ENCODE measurements around the gene UQCRC2. TPM values are rescaled to one million over a fixed set of nuclear protein-coding genes. Genes with fewer than 3 reads are reported as not detected.

Gene UQCRC2
- total RNA-seq, 4 donors from 2014 or later: 95.1 to 110 (median 110) TPM

DNA sequence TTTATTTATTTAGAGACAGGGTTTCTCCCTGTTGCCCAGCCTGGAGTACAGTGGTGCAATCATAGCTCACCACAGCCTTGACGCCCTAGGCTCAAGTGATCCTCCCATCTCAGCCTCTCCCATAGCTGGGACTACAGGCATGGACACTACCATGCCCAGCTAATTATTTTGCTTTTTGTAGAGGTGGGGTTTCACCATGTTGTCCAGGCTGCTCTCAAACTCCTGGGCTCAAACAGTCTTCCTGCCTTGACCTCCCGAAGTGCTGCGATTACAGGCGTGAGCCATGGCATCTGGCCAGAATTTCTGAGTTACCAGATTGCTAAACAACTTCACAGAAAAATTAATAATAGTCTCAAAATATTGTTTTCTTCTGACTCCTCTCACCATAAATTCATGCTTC lies 76.5 kb downstream of the UQCRC2 start:
- 80 to 81% methylated on average over 4 of the region's 4 CpGs for WGBS, 2 donors
- Histone ChIP-seq H3K9me3 (no peaks in the 10 kb centered on the region), H3K27me3 (no peaks in the 10 kb centered on the region), H3K36me3 (peaks cover 0 to 16% (median 0%) of the 10 kb centered on the region in 3 donors), H3K4me1 (peaks cover 0 to 47% (median 18%) of the 10 kb centered on the region in 4 donors), H3K4me3 (no peak overlapping the region), H3K27ac (no peak overlapping the region)
- no peak for DNase-seq (ENCODE audit: low spot score in 2 of 2)
- TF ChIP-seq POLR2A (IDR thresholded peaks at IDR 0.05) (no peak), EP300 (IDR thresholded peaks at IDR 0.05) (no peak)
- TF ChIP-seq, protein P1, sequence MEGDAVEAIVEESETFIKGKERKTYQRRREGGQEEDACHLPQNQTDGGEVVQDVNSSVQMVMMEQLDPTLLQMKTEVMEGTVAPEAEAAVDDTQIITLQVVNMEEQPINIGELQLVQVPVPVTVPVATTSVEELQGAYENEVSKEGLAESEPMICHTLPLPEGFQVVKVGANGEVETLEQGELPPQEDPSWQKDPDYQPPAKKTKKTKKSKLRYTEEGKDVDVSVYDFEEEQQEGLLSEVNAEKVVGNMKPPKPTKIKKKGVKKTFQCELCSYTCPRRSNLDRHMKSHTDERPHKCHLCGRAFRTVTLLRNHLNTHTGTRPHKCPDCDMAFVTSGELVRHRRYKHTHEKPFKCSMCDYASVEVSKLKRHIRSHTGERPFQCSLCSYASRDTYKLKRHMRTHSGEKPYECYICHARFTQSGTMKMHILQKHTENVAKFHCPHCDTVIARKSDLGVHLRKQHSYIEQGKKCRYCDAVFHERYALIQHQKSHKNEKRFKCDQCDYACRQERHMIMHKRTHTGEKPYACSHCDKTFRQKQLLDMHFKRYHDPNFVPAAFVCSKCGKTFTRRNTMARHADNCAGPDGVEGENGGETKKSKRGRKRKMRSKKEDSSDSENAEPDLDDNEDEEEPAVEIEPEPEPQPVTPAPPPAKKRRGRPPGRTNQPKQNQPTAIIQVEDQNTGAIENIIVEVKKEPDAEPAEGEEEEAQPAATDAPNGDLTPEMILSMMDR (IDR thresholded peaks at IDR 0.05): no peak

DNA sequence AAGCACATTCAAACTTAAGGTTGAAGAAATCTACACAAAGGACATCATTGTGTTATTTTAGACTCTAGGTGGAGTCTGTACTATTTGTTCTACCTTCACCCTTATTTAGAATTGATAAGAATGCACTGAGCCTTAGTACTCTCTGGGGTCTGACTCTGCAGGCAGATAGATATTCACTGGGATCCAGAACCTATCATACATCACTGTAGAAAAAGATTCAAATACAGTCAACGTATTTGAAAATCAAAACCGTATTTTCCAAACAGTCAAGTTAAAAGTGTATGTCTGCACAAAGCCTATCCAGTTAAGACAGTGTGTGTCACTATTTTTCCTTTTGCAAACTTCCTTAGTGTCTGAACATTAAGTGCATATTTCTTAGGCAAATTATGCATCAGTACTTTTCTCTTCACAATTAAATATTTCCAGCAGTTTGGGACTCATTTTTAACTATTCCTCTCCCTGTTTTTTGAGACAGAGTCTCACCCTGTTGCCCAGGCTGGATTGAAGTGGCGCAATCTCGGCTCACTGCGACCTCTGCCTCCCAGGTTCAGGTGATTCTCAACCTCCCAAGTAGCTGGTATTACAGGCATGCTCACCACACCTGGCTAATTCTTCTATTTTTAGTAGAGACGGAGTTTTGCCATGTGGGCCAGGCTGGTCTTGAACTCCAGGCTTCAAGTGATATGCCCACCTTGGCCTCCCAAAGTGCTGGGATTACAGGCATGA lies 77.1 kb downstream of the UQCRC2 start:
- no peak overlapping the region for H3K27ac ChIP-seq
- H3K36me3 ChIP-seq: peaks cover 0 to 16% (median 0%) of the 10 kb centered on the region in 3 donors
- no peak for DNase-seq (ENCODE audit: low spot score in 2 of 2)
- no peak overlapping the region for H3K4me3 ChIP-seq
- peaks cover 0 to 45% (median 18%) of the 10 kb centered on the region in 4 donors for H3K4me1 ChIP-seq
- no peaks in the 10 kb centered on the region for H3K27me3 ChIP-seq
- WGBS, 2 donors: 86 to 93% methylated on average over 6 of the region's 6 CpGs
- TF ChIP-seq EP300 (IDR thresholded peaks at IDR 0.05) (no peak), POLR2A (IDR thresholded peaks at IDR 0.05) (no peak)
- TF ChIP-seq, protein P1 (IDR thresholded peaks at IDR 0.05): no peak
- no peaks in the 10 kb centered on the region for H3K9me3 ChIP-seq

DNA sequence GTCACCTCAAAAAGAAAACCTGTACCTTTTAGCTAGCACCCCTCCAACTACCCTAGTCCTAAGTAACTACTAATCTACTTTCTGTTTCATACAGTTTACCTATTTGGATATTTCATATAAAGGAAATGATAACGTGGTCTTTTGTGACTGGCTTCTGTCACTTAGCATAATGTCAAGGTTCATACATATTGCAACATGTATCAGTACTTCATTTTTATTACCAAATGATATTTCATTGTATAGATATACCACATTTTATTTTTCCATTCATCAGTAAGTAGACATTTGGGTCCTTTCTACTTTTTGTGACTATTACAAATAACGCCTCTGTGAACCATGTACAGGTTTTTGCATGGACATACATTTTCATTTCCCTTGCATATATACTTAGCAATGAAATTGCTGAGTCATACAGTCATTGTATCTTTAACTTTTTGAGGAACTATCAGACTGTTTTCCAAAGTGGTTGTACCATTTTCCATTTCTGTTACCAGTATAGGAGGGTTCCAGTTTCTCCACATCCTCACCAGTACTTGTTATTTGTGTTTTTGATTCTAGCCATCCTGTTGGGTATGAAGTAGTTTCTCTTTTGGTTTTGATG lies 78.4 kb downstream of the UQCRC2 start:
- 95 to 98% methylated on average over 2 of the region's 2 CpGs for WGBS, 2 donors
- TF ChIP-seq POLR2A (IDR thresholded peaks at IDR 0.05): no peak
- TF ChIP-seq, protein P1 (IDR thresholded peaks at IDR 0.05): no peak
- TF ChIP-seq EP300 (IDR thresholded peaks at IDR 0.05): no peak
- H3K36me3 ChIP-seq: peaks cover 0 to 24% (median 0%) of the 10 kb centered on the region in 3 donors
- no peak overlapping the region for H3K27ac ChIP-seq
- H3K4me3 ChIP-seq: no peak overlapping the region
- no peaks in the 10 kb centered on the region for H3K9me3 ChIP-seq
- no peaks in the 10 kb centered on the region for H3K27me3 ChIP-seq
- peaks cover 0 to 34% (median 12%) of the 10 kb centered on the region in 4 donors for H3K4me1 ChIP-seq
- no peak for DNase-seq (ENCODE audit: low spot score in 2 of 2)

Other genes starting within 250 kb of the UQCRC2 start
- gene NPIPB4, start 95.6 kb upstream of the UQCRC2 start, total RNA-seq: 100 to 1,000 TPM in 2 of 4 donors, 10 to 100 TPM in 2; 72.4 to 127 (median 99.6) TPM
- gene PDZD9, start 47.8 kb downstream of the UQCRC2 start, total RNA-seq: not detected
- gene MOSMO, start 54.8 kb downstream of the UQCRC2 start, total RNA-seq: 10 to 100 TPM; 19.3 to 33.6 (median 26.0) TPM
- 1 to 10 TPM in 1 of 4 donors, not detected in 3; 2.0 TPM for gene VWA3A, start 139.2 kb downstream of the UQCRC2 start, total RNA-seq
- not detected for gene SDR42E2, start 209.1 kb downstream of the UQCRC2 start, total RNA-seq